HepG2 (cell line): ENCODE data around the gene MNAT1. TPM values are rescaled to one million over a fixed set of nuclear protein-coding genes. Genes with fewer than 3 reads are reported as not detected.

ENCODE experiments used
- ARNT2 ChIP-seq: sonication (generic); formaldehyde crosslinking; IDR thresholded peaks from 2 replicates; pipeline ENCODE4 v1.8.0; 2022; ENCODE audit warnings: mild to moderate bottlenecking, low read depth, missing genetic modification reagents, moderate library complexity
- ASH2L ChIP-seq: fragments of 300-600, 200-600 bp; sonication (generic); IDR thresholded peaks from 2 replicates; pipeline ENCODE4 v1.7.0; 2017; ENCODE audit warnings: low read depth, mild to moderate bottlenecking, moderate library complexity, mixed read lengths, low read length; ENCODE audit not compliant: insufficient read length
- BCLAF1 ChIP-seq: fragments of 450-650 bp; IDR thresholded peaks from 2 replicates; pipeline ENCODE4 v1.6.1; 2017; ENCODE audit warnings: mild to moderate bottlenecking
- EP300 ChIP-seq, 3 experiments: sonication (generic) in 1 of 3; formaldehyde crosslinking in 1 of 3; IDR thresholded peaks; 2 replicates each; pipeline versions ENCODE4 v1.5.1 to v1.6.1; 2011 to 2020; ENCODE audit warnings: low read depth in 2 of 3, low read length in 2 of 3, borderline replicate concordance in 1 of 3, improper control_type of control experiment in 1 of 3, mild to moderate bottlenecking in 1 of 3, missing genetic modification reagents in 1 of 3, moderate library complexity in 1 of 3
- GABPB1 ChIP-seq: IDR thresholded peaks from 2 replicates; pipeline ENCODE4 v1.6.1; 2016; ENCODE audit warnings: mild to moderate bottlenecking, missing genetic modification reagents, moderate library complexity, missing compliant biosample characterization
- MXI1 ChIP-seq: IDR thresholded peaks from 3 replicates; pipeline ENCODE4 v1.6.1; 2012; ENCODE audit warnings: low read depth, low read length, inconsistent platforms, borderline replicate concordance
- NCOA1 ChIP-seq: sonication (generic); formaldehyde crosslinking; IDR thresholded peaks from 2 replicates; pipeline ENCODE4 v1.9.0; 2021; ENCODE audit warnings: missing genetic modification reagents
- NFYB ChIP-seq: sonication (generic); formaldehyde crosslinking; IDR thresholded peaks from 2 replicates; pipeline ENCODE4 v1.4.0; 2020; ENCODE audit warnings: missing genetic modification reagents
- PLRG1 ChIP-seq: fragments of 450-650 bp; conservative IDR thresholded peaks from 2 replicates; pipeline ENCODE4 v1.6.1; 2016
- SRSF4 ChIP-seq: fragments of 200-400 bp; formaldehyde crosslinking; IDR thresholded peaks from one replicate; pipeline ENCODE4 v1.6.1; 2018; ENCODE audit warnings: mild to moderate bottlenecking, low read depth, low read length, moderate library complexity; ENCODE audit not compliant: poor library complexity, severe bottlenecking
- SYNCRIP ChIP-seq: fragments of 200-400 bp; formaldehyde crosslinking; IDR thresholded peaks from 2 replicates; pipeline ENCODE4 v1.6.1; 2018; ENCODE audit warnings: mild to moderate bottlenecking, low read depth, low read length; ENCODE audit not compliant: insufficient read depth
- ZNF749 ChIP-seq: sonication (generic); formaldehyde crosslinking; IDR thresholded peaks from 2 replicates; pipeline ENCODE4 v1.8.0; 2022; ENCODE audit warnings: mild to moderate bottlenecking, missing genetic modification reagents, moderate library complexity, borderline replicate concordance
- ZNF841 ChIP-seq: sonication (generic); formaldehyde crosslinking; IDR thresholded peaks from 2 replicates; pipeline ENCODE4 v1.8.1; 2023; ENCODE audit warnings: missing genetic modification reagents, borderline replicate concordance
- ZSCAN31 ChIP-seq: sonication (generic); formaldehyde crosslinking; IDR thresholded peaks from 2 replicates; pipeline ENCODE4 v1.5.0; 2020; ENCODE audit warnings: low read depth, mild to moderate bottlenecking, missing genetic modification reagents
- polyA plus RNA-seq, 8 experiments: library from polyadenylated mRNA; depleted of rRNA in 3 of 8; stranded (reverse) in 7 of 8; unstranded in 1 of 8; fragments of >200 nt; fragmentation: Illumina TruSeq in 4 of 8; extraction: Trizol in 4 of 8; gene quantifications; 2 replicates each; pipeline versions ENCODE4 v1.2.1 to v1.2.3, GENCODE V29; 2011 to 2016; ENCODE audit warnings: low read depth in 4 of 8, missing spikeins in 1 of 8, mixed read lengths in 1 of 8; ENCODE audit not compliant: insufficient read depth in 1 of 8
- total RNA-seq, 5 experiments: library from RNA; depleted of rRNA; stranded (reverse); fragments of >200 nt; fragmentation: Illumina TruSeq; extraction: Trizol; gene quantifications; 2 replicates each; pipeline ENCODE4 v1.2.3, GENCODE V29; 2016; ENCODE audit warnings: low read depth in 1 of 5
- TF ChIP-seq, protein P1 (sequence below): sonication (generic); formaldehyde crosslinking; IDR thresholded peaks from 2 replicates; pipeline ENCODE4 v1.5.0; 2020; ENCODE audit warnings: missing genetic modification reagents
- TF ChIP-seq, protein P2 (sequence below): sonication (generic); formaldehyde crosslinking; IDR thresholded peaks from 2 replicates; pipeline ENCODE4 v1.8.1; 2022; ENCODE audit warnings: mild to moderate bottlenecking, missing genetic modification reagents
- TF ChIP-seq, protein P3 (sequence below): IDR thresholded peaks from 2 replicates; pipeline ENCODE4 v1.6.1; 2016; ENCODE audit warnings: low read depth
- TF ChIP-seq, protein P4 (sequence below): sonication (generic); formaldehyde crosslinking; IDR thresholded peaks from 2 replicates; pipeline ENCODE4 v1.4.0; 2020; ENCODE audit warnings: missing genetic modification reagents

The MNAT1 gene
- total and polyA plus RNA-seq, 2 of the 13 experiments (the other 11 are each of a cell fraction or from before 2014, with no cell fraction given): 49.2 to 94.8 TPM

DNA sequence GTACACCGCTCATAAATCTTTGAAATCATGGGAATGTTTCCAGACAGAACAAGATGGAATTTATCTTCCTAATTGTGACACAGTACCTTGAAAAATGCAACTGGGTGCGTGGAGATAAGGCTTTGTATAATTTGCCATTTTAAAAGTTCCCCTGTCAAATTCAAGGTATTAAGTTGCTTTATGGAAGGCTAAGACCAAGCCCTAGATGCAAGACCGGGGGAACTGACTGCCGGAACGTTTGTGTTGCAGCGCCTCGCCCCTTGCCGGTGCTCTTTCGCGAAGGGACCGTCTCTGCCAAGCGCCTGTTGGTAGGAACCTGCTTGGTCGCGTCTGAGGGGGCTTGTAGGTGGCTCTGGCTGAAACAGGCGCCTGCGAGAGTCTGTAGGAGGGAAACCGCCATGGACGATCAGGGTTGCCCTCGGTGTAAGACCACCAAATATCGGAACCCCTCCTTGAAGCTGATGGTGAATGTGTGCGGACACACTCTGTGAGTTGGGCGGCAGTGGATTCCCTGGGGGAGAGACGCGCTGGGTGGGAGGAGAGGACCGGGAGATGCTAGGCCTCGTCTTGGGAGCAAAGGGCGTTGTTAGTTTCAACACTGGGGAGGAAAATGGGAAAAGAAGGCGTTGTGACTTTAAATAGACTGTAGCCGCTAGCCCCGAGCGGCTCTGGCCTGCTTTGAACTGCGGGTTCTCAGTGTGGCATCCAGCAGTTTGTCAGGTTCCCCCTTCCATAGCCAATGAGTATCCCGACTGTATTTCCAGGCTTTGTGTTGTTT is at the start of gene MNAT1 (continued):
- no peak for TF ChIP-seq BCLAF1
- TF ChIP-seq ASH2L: peak; percentile 97
- no peak for TF ChIP-seq SRSF4
- TF ChIP-seq SYNCRIP: no peak
- no peak for TF ChIP-seq PLRG1
- peak; percentile 27; the same call in 1 of the 2 replicates for TF ChIP-seq NFYB
- TF ChIP-seq ZSCAN31 (CRISPR knock-in tag): no peak
- TF ChIP-seq NCOA1 (CRISPR knock-in tag): 0 out of 2 replicates have a peak, but pooled peaks have one; percentile 66
- TF ChIP-seq, protein P1, sequence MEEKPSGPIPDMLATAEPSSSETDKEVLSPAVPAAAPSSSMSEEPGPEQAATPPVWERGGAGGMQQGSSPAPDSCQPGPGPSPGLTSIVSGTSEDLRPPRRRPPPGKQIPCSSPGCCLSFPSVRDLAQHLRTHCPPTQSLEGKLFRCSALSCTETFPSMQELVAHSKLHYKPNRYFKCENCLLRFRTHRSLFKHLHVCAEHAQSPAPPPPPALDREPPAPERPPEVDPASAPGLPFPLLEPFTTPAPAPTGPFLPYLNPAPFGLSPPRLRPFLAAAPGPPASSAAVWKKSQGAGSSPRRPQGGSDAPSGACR (CRISPR knock-in tag): peak; percentile 76
- TF ChIP-seq, protein P2, sequence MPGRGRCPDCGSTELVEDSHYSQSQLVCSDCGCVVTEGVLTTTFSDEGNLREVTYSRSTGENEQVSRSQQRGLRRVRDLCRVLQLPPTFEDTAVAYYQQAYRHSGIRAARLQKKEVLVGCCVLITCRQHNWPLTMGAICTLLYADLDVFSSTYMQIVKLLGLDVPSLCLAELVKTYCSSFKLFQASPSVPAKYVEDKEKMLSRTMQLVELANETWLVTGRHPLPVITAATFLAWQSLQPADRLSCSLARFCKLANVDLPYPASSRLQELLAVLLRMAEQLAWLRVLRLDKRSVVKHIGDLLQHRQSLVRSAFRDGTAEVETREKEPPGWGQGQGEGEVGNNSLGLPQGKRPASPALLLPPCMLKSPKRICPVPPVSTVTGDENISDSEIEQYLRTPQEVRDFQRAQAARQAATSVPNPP (CRISPR knock-in tag): no peak
- TF ChIP-seq MXI1: peak; percentile 67; the same call in 1 of the 3 replicates
- TF ChIP-seq GABPB1 (CRISPR knock-in tag): peak; percentile 93
- TF ChIP-seq, protein P3, sequence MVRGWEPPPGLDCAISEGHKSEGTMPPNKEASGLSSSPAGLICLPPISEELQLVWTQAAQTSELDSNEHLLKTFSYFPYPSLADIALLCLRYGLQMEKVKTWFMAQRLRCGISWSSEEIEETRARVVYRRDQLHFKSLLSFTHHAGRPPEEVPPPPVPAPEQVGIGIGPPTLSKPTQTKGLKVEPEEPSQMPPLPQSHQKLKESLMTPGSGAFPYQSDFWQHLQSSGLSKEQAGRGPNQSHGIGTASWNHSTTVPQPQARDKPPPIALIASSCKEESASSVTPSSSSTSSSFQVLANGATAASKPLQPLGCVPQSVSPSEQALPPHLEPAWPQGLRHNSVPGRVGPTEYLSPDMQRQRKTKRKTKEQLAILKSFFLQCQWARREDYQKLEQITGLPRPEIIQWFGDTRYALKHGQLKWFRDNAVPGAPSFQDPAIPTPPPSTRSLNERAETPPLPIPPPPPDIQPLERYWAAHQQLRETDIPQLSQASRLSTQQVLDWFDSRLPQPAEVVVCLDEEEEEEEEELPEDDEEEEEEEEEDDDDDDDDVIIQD (CRISPR knock-in tag): peak; percentile 64; the same call in 1 of the 2 replicates
- TF ChIP-seq, protein P4, sequence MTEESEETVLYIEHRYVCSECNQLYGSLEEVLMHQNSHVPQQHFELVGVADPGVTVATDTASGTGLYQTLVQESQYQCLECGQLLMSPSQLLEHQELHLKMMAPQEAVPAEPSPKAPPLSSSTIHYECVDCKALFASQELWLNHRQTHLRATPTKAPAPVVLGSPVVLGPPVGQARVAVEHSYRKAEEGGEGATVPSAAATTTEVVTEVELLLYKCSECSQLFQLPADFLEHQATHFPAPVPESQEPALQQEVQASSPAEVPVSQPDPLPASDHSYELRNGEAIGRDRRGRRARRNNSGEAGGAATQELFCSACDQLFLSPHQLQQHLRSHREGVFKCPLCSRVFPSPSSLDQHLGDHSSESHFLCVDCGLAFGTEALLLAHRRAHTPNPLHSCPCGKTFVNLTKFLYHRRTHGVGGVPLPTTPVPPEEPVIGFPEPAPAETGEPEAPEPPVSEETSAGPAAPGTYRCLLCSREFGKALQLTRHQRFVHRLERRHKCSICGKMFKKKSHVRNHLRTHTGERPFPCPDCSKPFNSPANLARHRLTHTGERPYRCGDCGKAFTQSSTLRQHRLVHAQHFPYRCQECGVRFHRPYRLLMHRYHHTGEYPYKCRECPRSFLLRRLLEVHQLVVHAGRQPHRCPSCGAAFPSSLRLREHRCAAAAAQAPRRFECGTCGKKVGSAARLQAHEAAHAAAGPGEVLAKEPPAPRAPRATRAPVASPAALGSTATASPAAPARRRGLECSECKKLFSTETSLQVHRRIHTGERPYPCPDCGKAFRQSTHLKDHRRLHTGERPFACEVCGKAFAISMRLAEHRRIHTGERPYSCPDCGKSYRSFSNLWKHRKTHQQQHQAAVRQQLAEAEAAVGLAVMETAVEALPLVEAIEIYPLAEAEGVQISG (CRISPR knock-in tag): peak; percentile 91
- TF ChIP-seq ARNT2 (CRISPR knock-in tag): peak; percentile 88; the same call in 1 of the 2 replicates
- TF ChIP-seq ZNF841: 0 out of 2 replicates have a peak, but pooled peaks have one; percentile 32
- TF ChIP-seq ZNF749 (CRISPR knock-in tag): 0 out of 2 replicates have a peak, but pooled peaks have one; percentile 63
- TF ChIP-seq EP300 (IDR thresholded peaks at IDR 0.05; ENCODE audit: low read depth in 2 of 2, low read length in 2 of 2): no peak; a peak in 1 of 4 replicates
- TF ChIP-seq EP300 (CRISPR knock-in tag; IDR thresholded peaks at IDR 0.05; ENCODE audit: borderline replicate concordance): peak; percentile 72
